Sciatic nerve (tissue), 2 donors: ENCODE measurements around the gene SLC12A2. TPM values are rescaled to one million over a fixed set of nuclear protein-coding genes. Genes with fewer than 3 reads are reported as not detected.
A peak's percentile ranks its signal among the peaks of the same experiment; 100 is the strongest.

Source experiments
- ATAC-seq: fragments of 200-7000 bp; cut with Tn5 transposase; one replicate; pipeline ENCODE4 v1.9.1; 2020; ENCODE audit warnings: mild to moderate bottlenecking, moderate library complexity
- DNase-seq: peaks from one replicate; pipeline ENCODE4 v3.0.0-alpha.2; 2020; ENCODE audit warnings: low spot score
- intact Hi-C: fragments of 100-400 bp; cut with DNase I; formaldehyde crosslinking; loops from one replicate; pipeline ENCODE4 v1.14.2; 2022
- total RNA-seq: library from RNA; stranded (reverse); fragmentation: NEBNext Ultra II Directional; extraction: Animal tissue kit (Norgen Biotek cat#: 25700); gene quantifications from one replicate; pipeline ENCODE4 v1.2.1, GENCODE V29; 2021
- donor health status: DM: no; HTN: no; CAD: no.
- donor health status: DM: no; HTN: no; CAD: no.

SLC12A2 gene
- total RNA-seq, 1 donor from 2014 or later, result 96.6 TPM

DNA sequence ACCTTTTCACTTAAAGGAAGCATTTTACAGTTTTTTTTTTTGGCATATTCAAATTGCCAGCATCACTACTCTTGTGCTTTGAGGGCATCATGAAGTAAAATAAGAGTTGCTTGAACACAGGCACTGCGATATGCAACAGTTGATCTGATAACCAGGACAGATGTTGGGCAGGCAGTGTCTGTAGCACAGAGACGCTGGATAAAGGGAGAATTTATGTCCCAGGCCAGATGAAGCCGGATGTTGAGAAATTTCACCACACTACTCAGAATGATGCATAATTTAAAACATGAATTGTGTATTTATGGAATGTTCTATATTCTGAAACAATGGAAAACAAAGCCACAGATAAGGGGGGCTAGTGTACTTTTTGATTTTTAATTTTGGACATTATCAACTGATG is 71.4 kb downstream of the SLC12A2 start:
- DNase-seq, result no peak
- intact Hi-C loops, result loop anchor here (5.0 kb wide), 1 partner anchor 1707 kb away; no protein-coding TSS in a partner anchor

DNA sequence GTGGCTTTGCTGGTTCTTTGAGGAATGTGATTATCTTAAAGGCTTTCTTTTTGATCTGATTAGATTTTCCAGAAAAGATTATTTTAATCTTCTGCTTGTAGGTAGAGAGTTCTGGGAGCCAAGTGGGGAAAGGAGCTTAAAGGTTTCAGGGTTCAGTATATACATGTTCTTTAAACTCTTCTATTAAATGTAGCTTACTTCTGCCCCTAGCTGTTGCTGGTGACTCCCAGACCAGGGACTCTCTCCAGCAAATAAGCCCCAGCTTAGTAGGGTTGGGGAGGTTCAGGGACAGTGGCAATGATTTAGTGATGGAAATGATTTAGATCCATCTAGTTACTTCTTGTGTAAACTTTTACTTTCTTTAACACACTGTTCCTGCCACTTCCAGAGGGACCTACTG is 72.2 kb downstream of the SLC12A2 start:
- intact Hi-C loops, result no loop called here
- ATAC-seq (no peak), DNase-seq (no peak)

More for the DNA sequence above, 71.4 kb downstream of the SLC12A2 start:
- ATAC-seq, result no peak

DNA sequence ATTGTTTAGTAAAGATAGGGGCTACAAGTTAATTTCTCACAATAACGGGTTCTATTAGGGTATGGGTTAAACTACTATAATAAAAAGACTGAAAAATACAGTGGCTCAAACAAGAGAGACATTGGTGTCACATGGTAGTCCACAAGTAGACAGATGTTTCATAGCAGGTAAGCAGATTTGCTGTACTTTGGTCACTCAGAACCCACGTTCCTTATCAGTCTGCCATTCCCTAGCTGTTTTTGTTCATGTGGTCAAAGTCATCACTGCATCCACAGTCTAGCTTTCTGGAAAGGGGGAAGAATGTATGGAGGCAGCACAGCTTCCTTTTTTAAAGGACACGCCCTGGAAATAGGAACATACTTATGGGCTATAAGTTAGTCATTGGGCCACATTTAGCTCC is 73.0 kb downstream of the SLC12A2 start:
- intact Hi-C loops, result no loop called here
- DNase-seq (no peak), ATAC-seq (no peak)

DNA sequence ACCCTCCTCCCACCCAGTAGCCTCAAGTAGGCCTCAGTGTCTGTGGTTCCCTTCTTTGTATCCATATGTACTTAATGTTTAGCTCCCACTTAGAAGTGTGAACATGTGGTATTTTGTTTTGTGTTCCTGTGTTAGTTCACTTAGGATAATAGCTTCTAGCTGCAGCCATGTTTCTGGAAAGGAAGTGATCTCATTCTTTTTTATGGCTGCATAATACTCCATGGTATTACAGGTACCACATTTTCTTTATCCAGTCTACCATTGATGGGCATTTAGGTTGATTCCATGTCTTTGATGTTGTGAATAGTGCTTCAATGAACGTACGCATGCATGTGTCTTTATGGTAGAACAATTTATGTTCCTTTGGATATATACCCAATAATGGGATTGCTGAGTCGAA is 74.8 kb downstream of the SLC12A2 start:
- ATAC-seq (no peak), DNase-seq (no peak)
- intact Hi-C loops, result no loop called here

DNA sequence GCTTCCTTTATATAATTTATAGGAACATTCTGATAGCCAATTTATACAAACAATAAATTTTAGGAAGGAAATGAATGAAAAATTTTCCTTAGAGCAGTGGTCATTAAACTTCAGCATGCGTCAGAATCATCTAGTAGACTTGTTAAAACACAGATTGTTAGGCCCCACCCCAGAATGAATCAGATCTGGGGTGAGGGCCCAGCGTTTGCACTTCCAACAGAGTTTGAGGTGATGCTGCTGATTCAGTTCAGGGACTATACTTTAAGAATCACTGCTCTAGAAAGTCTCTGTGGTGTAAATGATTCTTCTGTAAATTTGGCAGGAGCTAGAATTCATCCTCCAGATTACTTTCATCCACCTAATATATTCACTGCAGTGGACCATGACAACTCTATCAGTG is 80.4 kb downstream of the SLC12A2 start:
- no peak for DNase-seq
- ATAC-seq, result no peak
- intact Hi-C loops, result no loop called here

DNA sequence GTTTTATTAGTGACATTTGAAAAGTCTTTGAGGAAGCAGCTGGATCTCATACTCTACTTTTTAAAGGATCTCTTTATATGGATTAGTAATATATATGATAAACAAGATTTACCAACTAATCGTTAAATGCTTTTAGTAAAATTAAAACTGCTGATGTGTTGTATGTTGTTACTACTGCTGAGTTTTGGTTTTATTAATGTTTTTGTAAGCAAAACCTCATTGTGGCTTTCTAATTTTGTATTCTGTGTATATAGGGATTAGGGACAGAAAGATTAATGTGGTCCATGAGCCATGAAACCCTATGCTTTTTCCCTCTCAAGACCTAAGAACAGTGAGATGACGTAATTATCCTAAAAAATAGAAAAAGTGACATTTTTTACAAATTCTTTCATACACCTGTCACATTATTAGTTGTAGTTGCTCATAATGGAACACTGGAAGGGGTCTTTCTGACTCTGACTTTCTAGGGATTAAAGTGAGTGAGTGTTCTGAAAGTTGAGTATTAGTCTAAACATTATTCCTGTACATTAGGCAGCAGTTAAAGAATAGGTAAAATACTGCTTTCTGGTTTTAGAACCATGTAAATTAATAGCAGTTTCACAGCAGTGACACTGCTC is 85.9 kb downstream of the SLC12A2 start:
- DNase-seq, result no peak
- intact Hi-C loops, result no loop called here
- ATAC-seq, result no peak

DNA sequence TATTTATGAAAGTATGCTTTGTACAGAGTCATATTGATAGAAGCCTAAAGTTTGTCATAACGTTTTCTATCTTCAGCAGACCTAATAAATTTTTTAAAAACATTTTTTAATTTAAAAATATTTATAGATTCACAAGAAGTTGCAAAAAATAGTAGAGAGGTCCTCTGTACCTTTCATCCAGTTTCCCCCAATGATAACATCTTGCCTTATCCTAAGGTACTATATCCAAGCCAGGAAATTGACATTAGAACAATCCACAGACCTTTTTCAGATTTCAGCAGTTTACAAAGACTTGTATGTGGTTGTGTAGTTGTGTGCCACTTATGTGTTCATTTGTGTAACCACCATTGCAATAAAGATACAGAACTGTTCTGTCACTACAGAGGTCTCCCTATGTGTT is 88.5 kb downstream of the SLC12A2 start:
- intact Hi-C loops, result no loop called here
- no peak for DNase-seq
- ATAC-seq, result no peak

DNA sequence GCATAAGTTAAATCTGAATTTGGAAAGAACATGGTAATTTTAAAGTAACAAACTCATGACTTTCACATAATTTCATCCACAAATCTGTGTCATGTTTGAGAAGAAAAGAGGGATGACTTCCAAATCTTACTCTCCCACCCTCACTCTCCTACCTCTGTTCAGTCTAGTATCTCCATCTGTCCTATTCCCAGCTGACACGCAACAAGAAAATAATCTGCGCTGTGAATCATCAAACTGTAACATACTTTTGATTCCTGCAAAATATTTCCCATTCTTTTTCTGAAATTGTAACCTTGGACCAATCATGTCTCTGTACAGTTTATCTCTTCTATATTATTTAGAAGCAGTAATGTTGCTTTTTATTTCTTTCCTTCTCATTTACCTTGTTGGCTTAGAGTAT is 91.4 kb downstream of the SLC12A2 start:
- DNase-seq, result no peak
- ATAC-seq, result no peak
- intact Hi-C loops, result no loop called here

DNA sequence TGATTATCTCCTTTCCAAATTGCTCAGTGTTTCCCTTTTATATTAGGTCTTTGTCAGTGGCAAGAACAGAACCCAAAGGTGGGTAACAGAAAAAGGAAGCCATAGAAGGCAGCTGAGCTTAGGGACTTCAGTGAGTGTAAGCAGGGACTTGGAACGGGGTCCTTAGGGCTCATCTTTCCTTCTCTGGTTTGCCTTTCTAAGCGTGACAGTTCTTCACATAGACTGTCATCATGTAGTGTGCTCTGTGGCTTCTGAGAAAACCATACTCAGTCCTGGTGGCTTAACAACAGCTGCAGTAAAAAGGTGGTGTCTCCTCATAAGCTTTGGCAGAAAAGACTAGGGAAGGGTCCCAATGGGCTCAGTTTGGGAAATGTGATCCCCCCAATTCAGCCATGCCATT is 108.8 kb downstream of the SLC12A2 start:
- intact Hi-C loops, result no loop called here
- DNase-seq, result no peak
- no peak for ATAC-seq

DNA sequence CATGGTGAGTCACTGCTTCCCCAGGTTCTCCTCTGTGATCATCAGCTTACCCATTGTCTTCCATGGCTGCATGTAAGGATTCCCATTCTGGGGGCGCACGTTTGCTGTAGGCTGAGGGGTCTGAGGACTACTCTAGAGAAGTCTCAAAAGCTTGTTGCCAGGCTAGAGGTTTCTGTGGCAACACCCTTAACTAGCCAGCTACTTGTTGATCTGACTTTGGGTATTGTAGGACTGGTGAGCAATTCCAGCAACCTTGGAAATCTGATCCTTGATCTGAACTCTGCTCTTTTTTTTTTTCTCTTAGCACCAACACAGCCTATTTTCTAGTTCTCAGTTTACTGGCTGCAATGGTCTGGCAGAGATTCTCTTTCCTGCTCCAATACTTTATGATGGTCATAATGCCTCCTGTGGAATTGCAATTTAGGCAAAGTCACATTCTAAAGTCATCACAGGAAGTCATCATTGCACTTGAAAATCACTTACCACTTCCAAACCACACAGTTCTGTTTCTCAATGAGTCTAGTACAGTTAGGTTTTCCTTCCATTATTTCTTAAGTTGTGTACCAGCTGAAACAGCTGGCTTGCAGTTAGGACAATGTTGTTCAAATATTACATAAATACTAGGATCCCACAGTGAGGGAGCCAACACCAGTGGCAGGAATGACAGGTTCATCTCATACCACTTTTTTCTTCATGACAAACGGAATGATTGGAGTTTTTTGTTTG is 110.3 kb downstream of the SLC12A2 start:
- ATAC-seq (no peak), DNase-seq (no peak)
- intact Hi-C loops, result no loop called here

DNA sequence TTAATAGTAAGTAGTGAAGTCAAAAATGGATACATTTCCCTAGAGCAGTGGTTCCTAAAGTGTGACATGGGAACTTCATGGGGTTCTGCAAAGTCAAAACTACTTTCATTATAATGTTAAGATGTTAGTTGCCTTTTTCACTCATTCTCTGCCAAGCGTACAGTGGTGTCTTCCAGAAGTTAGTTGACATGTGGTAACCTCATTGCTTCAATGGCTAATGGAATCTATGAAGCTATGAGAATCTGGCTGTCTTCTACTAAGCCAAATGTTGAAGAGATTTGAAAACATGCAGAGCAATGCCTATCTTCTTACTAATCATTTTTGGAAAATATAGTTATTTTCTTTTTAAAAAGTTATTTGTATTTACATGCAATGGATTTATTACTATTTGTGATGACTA is 111.8 kb downstream of the SLC12A2 start:
- no peak for DNase-seq
- ATAC-seq, result no peak
- intact Hi-C loops, result no loop called here

DNA sequence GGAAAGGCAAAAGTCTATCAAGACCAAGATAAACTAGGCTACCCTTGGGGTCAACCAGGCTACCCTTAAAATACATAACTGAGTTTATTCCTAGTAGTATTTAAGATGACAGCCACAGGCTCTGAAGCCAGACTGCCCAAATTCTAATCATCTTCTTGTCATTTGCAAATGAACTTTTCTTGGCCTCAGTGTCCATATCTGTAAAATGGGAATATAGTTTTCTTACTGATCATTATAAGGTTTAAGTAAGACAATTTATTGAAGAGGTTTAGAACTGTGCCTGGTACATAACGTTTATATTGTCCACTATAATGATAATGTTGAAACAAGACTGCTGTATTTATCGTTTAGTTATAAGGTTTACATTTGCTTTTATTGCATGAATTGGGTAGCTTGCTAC is 112.5 kb downstream of the SLC12A2 start:
- intact Hi-C loops, result no loop called here
- DNase-seq, result no peak
- ATAC-seq, result no peak

DNA sequence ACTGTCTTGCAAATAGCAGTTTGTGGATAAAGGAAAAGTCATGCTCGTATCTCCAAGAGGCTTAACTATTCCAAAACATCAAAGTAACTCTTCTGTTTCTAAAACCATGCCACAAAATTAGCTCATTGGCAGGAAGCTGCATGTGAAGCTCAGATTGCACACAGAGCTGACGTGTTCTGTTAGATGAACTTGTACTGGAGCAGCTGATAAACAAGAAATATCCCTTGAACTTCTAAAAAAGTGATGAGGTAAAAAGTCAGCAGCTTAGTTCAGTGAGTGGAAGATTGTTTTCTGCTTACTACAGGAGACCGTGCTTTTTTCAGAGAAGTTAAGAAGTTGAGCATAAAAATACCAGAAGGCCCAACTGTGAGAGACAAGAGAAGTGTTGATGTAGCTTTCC is 113.2 kb downstream of the SLC12A2 start:
- ATAC-seq, result peak; percentile 11
- no peak for DNase-seq
- intact Hi-C loops, result no loop called here

DNA sequence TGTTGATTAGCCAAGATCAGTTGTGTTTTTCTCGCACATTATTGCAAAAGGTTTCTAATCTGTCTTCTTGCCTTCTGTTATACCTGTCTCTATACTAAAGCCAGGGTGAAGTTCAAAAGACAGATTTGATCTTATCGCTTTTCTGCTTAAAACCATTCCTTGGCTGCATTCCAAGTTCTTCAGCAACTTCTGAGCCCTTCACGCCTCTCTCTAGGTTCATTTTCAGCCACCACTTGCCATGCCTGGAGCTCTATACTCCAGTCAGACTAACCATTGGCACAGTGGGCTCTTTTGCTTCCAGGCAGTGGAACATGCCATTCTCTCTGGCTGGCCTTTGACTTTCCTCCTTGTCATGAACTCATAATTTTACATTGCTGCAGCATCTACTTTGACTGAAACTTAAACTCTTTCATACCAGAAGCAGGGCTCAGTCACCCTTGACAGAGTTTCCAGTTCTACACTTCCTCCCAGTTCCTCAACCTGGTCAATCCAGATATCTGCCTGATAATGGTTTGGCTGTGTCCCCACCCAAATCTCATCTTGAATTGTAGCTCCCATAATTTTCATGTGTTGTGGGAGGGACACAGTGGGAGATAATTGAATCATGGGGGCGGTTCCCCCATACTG is 114.4 kb downstream of the SLC12A2 start:
- ATAC-seq (no peak), DNase-seq (no peak)
- intact Hi-C loops, result no loop called here

DNA sequence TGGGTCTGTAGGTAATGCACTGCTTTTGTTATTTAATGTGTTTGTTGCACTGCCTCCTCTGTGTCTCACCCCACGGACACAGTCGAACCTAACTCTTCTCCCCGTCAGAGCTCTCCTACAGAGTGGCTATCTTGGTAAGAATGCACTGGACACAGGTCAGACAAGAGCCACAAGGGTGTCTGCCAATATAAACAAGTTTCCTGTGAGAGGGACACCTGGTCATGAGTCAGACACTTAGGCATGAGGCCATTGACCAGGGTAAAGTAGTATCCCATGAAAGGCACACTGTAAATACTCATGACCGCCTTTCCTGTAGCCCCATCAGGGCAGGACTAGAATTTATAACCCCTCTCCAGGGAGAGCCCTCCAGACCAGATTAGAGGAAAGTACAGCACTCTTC is 115.5 kb downstream of the SLC12A2 start:
- intact Hi-C loops, result no loop called here
- peak; percentile 54 for ATAC-seq
- DNase-seq, result no peak

DNA sequence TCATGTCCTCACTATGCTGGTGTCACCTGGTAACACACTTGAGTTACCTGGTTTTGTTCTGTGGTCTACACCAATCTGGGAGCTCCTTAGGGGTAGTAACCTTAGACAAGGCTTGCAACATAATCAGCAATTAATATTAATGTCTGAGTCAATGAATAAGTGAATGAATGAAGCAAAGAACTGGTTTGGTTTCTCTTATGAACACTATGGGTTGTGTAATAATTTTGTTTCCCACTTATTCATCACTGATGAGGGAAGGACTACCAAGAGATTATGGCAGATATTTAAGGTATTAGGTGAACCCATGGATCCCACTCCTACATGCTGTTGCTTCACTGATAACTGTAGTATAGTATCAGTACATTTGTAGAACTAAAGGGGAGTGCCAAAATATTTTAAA is 116.0 kb downstream of the SLC12A2 start:
- ATAC-seq, result no peak
- DNase-seq, result no peak
- intact Hi-C loops, result loop anchor here (10.0 kb wide), 1 partner anchor 635 kb away; no protein-coding TSS in a partner anchor

DNA sequence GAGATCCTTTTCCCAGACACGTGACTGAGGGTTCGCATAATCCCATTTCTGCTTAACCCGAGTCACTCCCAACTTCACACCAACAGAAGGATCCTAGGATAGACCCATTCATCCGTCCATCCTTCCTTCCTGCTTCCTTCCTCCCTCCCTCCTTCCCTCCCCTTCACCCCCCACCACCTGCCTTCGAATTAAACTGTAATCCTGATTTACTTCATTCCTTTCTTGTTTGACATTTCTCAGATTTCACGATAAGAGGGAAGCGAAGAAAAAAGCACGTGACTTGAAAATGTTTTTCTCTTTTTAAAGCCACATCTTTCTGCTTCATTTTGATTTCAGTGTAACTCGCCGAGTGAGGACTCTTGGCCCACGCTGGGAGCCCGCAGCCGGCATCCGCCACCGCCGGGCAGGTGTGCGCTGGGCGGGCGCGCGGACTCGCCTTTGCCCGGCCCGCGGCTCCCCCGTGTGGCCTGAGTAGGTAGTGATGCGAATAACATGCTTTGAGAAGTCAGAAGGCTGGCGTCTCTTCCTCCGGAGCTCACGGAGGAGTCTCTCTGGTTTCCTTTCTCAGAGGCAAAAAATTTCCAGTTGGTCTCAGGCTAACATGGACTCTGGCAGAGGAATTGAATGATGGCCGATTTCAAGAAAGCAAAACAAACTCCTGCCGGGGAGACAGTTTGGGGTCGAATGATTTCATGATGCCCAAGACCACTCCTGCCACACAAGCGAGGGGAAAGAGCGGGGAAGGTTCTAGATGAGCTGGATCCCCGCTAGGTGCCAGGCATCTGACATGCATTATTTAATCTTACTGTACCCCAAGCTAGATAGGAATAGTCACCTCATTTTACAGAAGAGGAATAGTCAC is 117.7 kb downstream of the SLC12A2 start:
- ATAC-seq (peak; percentile 80), DNase-seq (peak; percentile 92)
- intact Hi-C loops, result loop anchor here (10.0 kb wide), 1 partner anchor 636 kb away; no protein-coding TSS in a partner anchor

DNA sequence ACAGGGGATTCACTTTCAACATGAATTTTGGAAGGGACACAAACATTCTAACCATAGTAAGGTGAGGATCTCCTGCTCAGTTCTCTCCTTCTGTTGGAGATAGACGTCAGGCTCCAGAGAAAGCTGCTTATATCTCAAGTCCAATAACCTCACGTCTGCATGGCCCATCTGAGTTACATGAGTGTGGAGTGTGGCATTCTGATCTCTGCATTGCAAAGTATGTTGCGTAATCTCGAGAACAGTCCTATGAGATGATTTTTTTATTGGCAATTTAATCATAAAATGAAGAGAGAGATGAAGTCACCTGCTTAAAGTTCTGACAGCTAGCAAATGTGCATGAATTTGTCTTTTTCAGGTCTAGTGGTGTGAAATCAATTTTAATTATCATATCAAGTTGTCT is 118.8 kb downstream of the SLC12A2 start:
- intact Hi-C loops, result loop anchor here (10.0 kb wide), 1 partner anchor 638 kb away; no protein-coding TSS in a partner anchor

DNA sequence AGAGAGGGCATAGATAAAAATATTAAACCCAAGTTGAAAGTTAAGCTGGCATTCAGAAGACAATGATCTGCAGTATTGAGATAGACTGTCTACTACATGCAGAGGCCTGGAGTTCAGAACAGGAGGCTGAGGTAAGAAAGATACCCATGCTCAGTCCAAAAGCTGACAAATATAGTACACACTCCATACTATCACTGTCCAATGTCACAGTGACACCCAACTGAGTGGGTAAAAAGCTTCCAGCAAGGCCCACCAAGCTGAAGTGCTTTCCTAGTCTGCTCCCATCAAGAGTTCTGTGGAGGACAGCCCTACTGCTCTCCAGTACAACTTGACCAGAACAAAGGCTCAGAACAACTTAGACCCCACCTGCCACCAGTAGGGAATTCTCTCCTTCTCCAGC is 124.9 kb downstream of the SLC12A2 start:
- ATAC-seq (no peak), DNase-seq (no peak)
- intact Hi-C loops, result loop anchor here (10.0 kb wide), 1 partner anchor 644 kb away; no protein-coding TSS in a partner anchor

More for the DNA sequence above, 118.8 kb downstream of the SLC12A2 start:
- ATAC-seq (no peak), DNase-seq (no peak)
